GM12878 (cell line): ENCODE results near the gene LMX1A. TPM values are rescaled to one million over a fixed set of nuclear protein-coding genes. Genes with fewer than 3 reads are reported as not detected.
A peak's percentile ranks its signal among the peaks of the same experiment; 100 is the strongest.

Experiments used
- ATAC-seq: fragments of 200-7000 bp; cut with Tn5 transposase; 3 replicates; pipeline ENCODE4 v1.9.1; 2020; ENCODE audit warnings: mild to moderate bottlenecking, moderate library complexity
- BruUV-seq: library from RNA; stranded (reverse); fragments of 400-500 nt; replicated peaks from 2 replicates; lab custom pipeline; 2021; lab: Mats Ljungman, UMichigan
- CTCF ChIA-PET: fragments of 300-600 bp; sonication (Branson Sonifier 250); formaldehyde crosslinking; extraction: SDS; loops from one replicate; lab custom pipeline; 2021; ENCODE audit warnings: inconsistent platforms; lab: Yijun Ruan, JAX
- POLR2A ChIA-PET: fragments of 350-600 bp; formaldehyde crosslinking; extraction: SDS; loops from one replicate; lab custom pipeline; 2021; ENCODE audit warnings: inconsistent platforms; lab: Charles Lee
- RAD21 ChIA-PET: fragments of 300-600 bp; sonication (Branson Sonifier 250); formaldehyde crosslinking; loops from one replicate; lab custom pipeline; 2023; ENCODE audit warnings: antibody characterized with exemption; ENCODE audit not compliant: unreplicated experiment; lab: Charles Lee
- SMC1A ChIA-PET: fragments of 300-600 bp; sonication (Branson Sonifier 250); formaldehyde crosslinking; loops from one replicate; lab custom pipeline; 2023; ENCODE audit not compliant: unreplicated experiment, uncharacterized antibody; lab: Charles Lee
- DNase-seq: peaks from one replicate; pipeline ENCODE4 v3.0.0-alpha.2; 2011; ENCODE audit warnings: low read depth, low spot score
- FAIRE-seq: peaks from 3 replicates; lab custom pipeline; 2011; peaks lifted over from hg19 to GRCh38; lab: Jason Lieb, UNC
- H2AFZ ChIP-seq: 2 replicates; pipeline ENCODE4 v1.6.0; 2011; ENCODE audit warnings: low read depth, low read length, control low read depth; ENCODE audit not compliant: control insufficient read depth
- H3K27ac ChIP-seq: 2 replicates; pipeline ENCODE4 v1.5.1; 2011; ENCODE audit warnings: control low read depth; ENCODE audit not compliant: control insufficient read depth, insufficient read depth
- H3K27me3 ChIP-seq, 2 experiments: replicated peaks in 1 of 2; 2 replicates each; pipeline versions ENCODE4 v1.6.0 to v1.6.1; 2011; ENCODE audit warnings: low read length in 1 of 2; ENCODE audit not compliant: control insufficient read depth in 2 of 2, insufficient read depth in 2 of 2
- H3K36me3 ChIP-seq, 2 experiments: 2 replicates each; pipeline ENCODE4 v1.5.1; 2011; ENCODE audit warnings: low read length in 1 of 2; ENCODE audit not compliant: control insufficient read depth in 2 of 2, insufficient read depth in 2 of 2
- H3K4me1 ChIP-seq: 2 replicates; pipeline ENCODE4 v1.6.1; 2011; ENCODE audit warnings: mild to moderate bottlenecking, low read length, moderate library complexity, mixed read lengths; ENCODE audit not compliant: control insufficient read depth, insufficient read depth
- H3K4me2 ChIP-seq: 2 replicates; pipeline ENCODE4 v1.6.0; 2011; ENCODE audit warnings: control low read depth; ENCODE audit not compliant: control insufficient read depth, insufficient read depth
- H3K4me3 ChIP-seq: fragments of 200-600 bp; sonication (generic); 2 replicates; pipeline ENCODE4 v1.5.1; 2016
- H3K79me2 ChIP-seq: 2 replicates; pipeline ENCODE4 v1.6.0; 2011; ENCODE audit warnings: low read length; ENCODE audit not compliant: control insufficient read depth, insufficient read depth
- H3K9ac ChIP-seq: 2 replicates; pipeline ENCODE4 v1.8.0; 2011; ENCODE audit warnings: low read length, control low read depth, mixed read lengths; ENCODE audit not compliant: control insufficient read depth, insufficient read depth
- H3K9me3 ChIP-seq: replicated peaks from 3 replicates; pipeline ENCODE4 v1.5.1; 2011; ENCODE audit warnings: mild to moderate bottlenecking, low read length; ENCODE audit not compliant: control insufficient read depth, insufficient read depth
- H4K20me1 ChIP-seq: 2 replicates; pipeline ENCODE4 v1.6.0; 2011; ENCODE audit not compliant: control insufficient read depth, insufficient read depth
- IKZF1 ChIP-seq: fragments of 450-650 bp; conservative IDR thresholded peaks from 2 replicates; pipeline ENCODE4 v1.6.1; 2017; ENCODE audit warnings: antibody characterized with exemption, mild to moderate bottlenecking
- NKRF ChIP-seq: fragments of 450-650 bp; conservative IDR thresholded peaks from 2 replicates; pipeline ENCODE4 v1.6.1; 2017; ENCODE audit warnings: mild to moderate bottlenecking, moderate library complexity
- RUNX3 ChIP-seq: IDR thresholded peaks from 2 replicates; pipeline ENCODE4 v1.6.1; 2012; ENCODE audit warnings: low read length, inconsistent platforms
- SKIL ChIP-seq: fragments of 450-650 bp; IDR thresholded peaks from 2 replicates; pipeline ENCODE4 v1.6.1; 2017; ENCODE audit warnings: mild to moderate bottlenecking, low read depth, inconsistent platforms; ENCODE audit not compliant: poor library complexity, severe bottlenecking
- SMC3 ChIP-seq: IDR thresholded peaks from 2 replicates; pipeline ENCODE4 v1.6.1; 2011; ENCODE audit warnings: low read length, improper control_type of control experiment, borderline replicate concordance
- SREBF2 ChIP-seq: IDR thresholded peaks from 2 replicates; pipeline ENCODE4 v1.6.1; 2012; ENCODE audit warnings: mild to moderate bottlenecking, low read length
- WGBS: methylation state at CpG from one replicate; pipeline ENCODE4 v1.1.6; 2016; ENCODE audit warnings: low lambda C conversion rate; ENCODE audit not compliant: insufficient replicate concordance, insufficient coverage; ENCODE audit errors: missing lambda C conversion rate; 5-methylcytosine and 5-hydroxymethylcytosine counted together
- in situ Hi-C: fragments of 300-500 bp; cut with MboI; formaldehyde crosslinking; loops from 9 replicates; pipeline ENCODE4 v1.14.3; 2018; ENCODE audit warnings: mixed read lengths
- intact Hi-C: fragments of 100-400 bp; cut with micrococcal nuclease; formaldehyde crosslinking; loops from one replicate; pipeline ENCODE4 v1.14.2; 2022; ENCODE audit not compliant: unreplicated experiment
- polyA plus RNA-seq, 11 experiments: library from polyadenylated mRNA; depleted of rRNA in 4 of 11; unstranded in 6 of 11; stranded (reverse) in 5 of 11; fragments of >200 nt; fragmentation: Nextera tagmentation in 4 of 11; fragmentation: Illumina TruSeq in 1 of 11; extraction: Ambion mirVana in 4 of 11; extraction: Trizol in 1 of 11; gene quantifications; 1 replicate in 1 of 11; 2 replicates in 10 of 11; pipeline versions ENCODE4 v1.2.1 to v1.2.3, GENCODE V29; 2011 to 2016; ENCODE audit warnings: inconsistent platforms in 2 of 11, missing spikeins in 2 of 11, low read depth in 1 of 11
- total RNA-seq, 4 experiments: library from RNA; depleted of rRNA in 3 of 4; stranded (reverse); fragments of >200 nt in 3 of 4; fragmentation: Illumina TruSeq in 1 of 4; extraction: Trizol in 1 of 4; gene quantifications; 2 replicates each; pipeline versions ENCODE4 v1.2.1 to v1.2.3, GENCODE V29; 2013 to 2021

The LMX1A gene
- total and polyA plus RNA-seq, 10 of the 15 experiments (the other 5 are each of a cell fraction or from before 2014, with no cell fraction given), result not detected

GRCh38 chr1:165389609-165390008 is 33.1 kb upstream of the LMX1A start:
- Histone ChIP-seq H3K9ac (no peak overlapping the region), H3K4me1 (peaks cover 3% of the 10 kb centered on the region; the same call in 1 of the 2 replicates), H3K9me3 (no peaks in the 10 kb centered on the region), H3K27ac (no peak overlapping the region), H3K36me3 (no peaks in the 10 kb centered on the region), H3K79me2 (no peaks in the 10 kb centered on the region), H4K20me1 (no peaks in the 10 kb centered on the region; the same call in 1 of the 2 replicates), H3K4me3 (no peak overlapping the region), H3K4me2 (no peak overlapping the region), H2AFZ (no peak overlapping the region), H3K27me3 (peaks cover 1 to 3% of the 10 kb centered on the region in 2 experiments; a peak in 2 of 4 replicates)
- SMC1A ChIA-PET, result interaction anchor here (0.9 to 1.1 kb wide), 2 partner anchors 22 to 203 kb away, joined by 4 to 5 read pairs; no protein-coding TSS in a partner anchor
- no peak for TF ChIP-seq SREBF2
- 0 out of 2 replicates have a peak, but pooled peaks have one; percentile 13 for TF ChIP-seq RUNX3
- no peak for DNase-seq
- ATAC-seq, result no peak
- POLR2A ChIA-PET, result no interaction called here
- no peak for FAIRE-seq
- CTCF ChIA-PET, result interaction anchor here (1.0 to 2.8 kb wide), 4 partner anchors 14 to 535 kb away, joined by 3 to 17 read pairs (median 8); no protein-coding TSS in a partner anchor
- BruUV-seq, result no TSS peak
- WGBS, result 0% methylated on average over 2 of the region's 2 CpGs
- intact Hi-C loops (loop anchor here (5.0 to 10.0 kb wide), 4 partner anchors 265 to 523 kb away; partner anchors contain the start of gene UCK2), in situ Hi-C loops (loop anchor here (5.0 kb wide), 2 partner anchors 203 to 528 kb away; no protein-coding TSS in a partner anchor)
- RAD21 ChIA-PET, result no interaction called here

GRCh38 chr1:165387961-165388360 is 31.4 kb upstream of the LMX1A start:
- in situ Hi-C loops (no loop called here), intact Hi-C loops (no loop called here)
- Histone ChIP-seq H3K4me3 (no peak overlapping the region), H3K27me3 (peaks cover 3 to 7% of the 10 kb centered on the region in 2 experiments; a peak in 3 of 4 replicates), H3K9me3 (no peaks in the 10 kb centered on the region), H3K79me2 (no peaks in the 10 kb centered on the region), H4K20me1 (no peaks in the 10 kb centered on the region; the same call in 1 of the 2 replicates), H2AFZ (no peak overlapping the region), H3K4me2 (no peak overlapping the region), H3K36me3 (no peaks in the 10 kb centered on the region), H3K4me1 (0 out of 2 replicates have a peak, but pooled peaks cover under 1% of the 10 kb centered on the region), H3K9ac (no peak overlapping the region), H3K27ac (no peak overlapping the region)
- BruUV-seq, result no TSS peak
- SMC1A ChIA-PET, result no interaction called here
- DNase-seq (no peak), FAIRE-seq (no peak), ATAC-seq (no peak)
- CTCF ChIA-PET, result interaction anchor here (1.0 to 2.8 kb wide), 3 partner anchors 21 to 205 kb away, joined by 3 to 17 read pairs (median 11); no protein-coding TSS in a partner anchor
- TF ChIP-seq SMC3 (no peak), IKZF1 (no peak), SKIL (no peak), NKRF (no peak)
- RAD21 ChIA-PET, result no interaction called here
- POLR2A ChIA-PET, result no interaction called here
- 47% methylated on average over 2 of the region's 2 CpGs for WGBS
